ENCODE data around the gene PDIA5.

DNA sequence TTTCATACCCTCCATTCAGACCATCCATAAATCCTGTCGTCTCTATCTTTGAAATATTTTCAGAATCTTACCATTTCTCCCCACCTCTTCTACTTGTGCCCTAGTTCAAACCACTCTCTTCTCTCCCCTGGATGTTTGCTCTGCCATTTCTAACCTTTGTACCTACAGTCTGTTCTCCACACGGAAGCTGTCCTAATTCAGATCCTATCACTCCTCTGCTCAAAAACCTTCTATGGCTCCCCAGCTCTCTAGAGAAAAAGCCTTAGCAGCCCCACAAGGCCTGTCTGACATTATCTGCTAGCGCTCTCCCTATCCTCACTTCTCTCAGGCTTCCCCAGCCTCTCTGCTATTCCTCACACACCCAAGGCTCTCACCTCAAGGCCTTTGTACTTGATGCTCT, 34.8 kb upstream of the PDIA5 start:
- TF ChIP-seq, protein P1, sequence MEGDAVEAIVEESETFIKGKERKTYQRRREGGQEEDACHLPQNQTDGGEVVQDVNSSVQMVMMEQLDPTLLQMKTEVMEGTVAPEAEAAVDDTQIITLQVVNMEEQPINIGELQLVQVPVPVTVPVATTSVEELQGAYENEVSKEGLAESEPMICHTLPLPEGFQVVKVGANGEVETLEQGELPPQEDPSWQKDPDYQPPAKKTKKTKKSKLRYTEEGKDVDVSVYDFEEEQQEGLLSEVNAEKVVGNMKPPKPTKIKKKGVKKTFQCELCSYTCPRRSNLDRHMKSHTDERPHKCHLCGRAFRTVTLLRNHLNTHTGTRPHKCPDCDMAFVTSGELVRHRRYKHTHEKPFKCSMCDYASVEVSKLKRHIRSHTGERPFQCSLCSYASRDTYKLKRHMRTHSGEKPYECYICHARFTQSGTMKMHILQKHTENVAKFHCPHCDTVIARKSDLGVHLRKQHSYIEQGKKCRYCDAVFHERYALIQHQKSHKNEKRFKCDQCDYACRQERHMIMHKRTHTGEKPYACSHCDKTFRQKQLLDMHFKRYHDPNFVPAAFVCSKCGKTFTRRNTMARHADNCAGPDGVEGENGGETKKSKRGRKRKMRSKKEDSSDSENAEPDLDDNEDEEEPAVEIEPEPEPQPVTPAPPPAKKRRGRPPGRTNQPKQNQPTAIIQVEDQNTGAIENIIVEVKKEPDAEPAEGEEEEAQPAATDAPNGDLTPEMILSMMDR (conservative IDR thresholded peaks at IDR 0.05), result no peak
- TF ChIP-seq ZFX (IDR thresholded peaks at IDR 0.05), result no peak
